HepG2 (cell line): ENCODE measurements around the gene NUDT3. TPM values are rescaled to one million over a fixed set of nuclear protein-coding genes. Genes with fewer than 3 reads are reported as not detected.

ENCODE experiments used
- CREB1 ChIP-seq, 2 experiments: fragments of 450-650 bp in 1 of 2; IDR thresholded peaks; 2 replicates each; pipeline ENCODE4 v1.6.1; 2016 to 2017; ENCODE audit warnings: control low read depth in 1 of 2, mild to moderate bottlenecking in 1 of 2, missing compliant biosample characterization in 1 of 2, missing genetic modification characterization in 1 of 2
- DPF2 ChIP-seq: sonication (generic); formaldehyde crosslinking; IDR thresholded peaks from 2 replicates; pipeline ENCODE4 v1.4.0; 2020; ENCODE audit warnings: mild to moderate bottlenecking, low read depth, missing genetic modification reagents, borderline replicate concordance
- GTF3A ChIP-seq: sonication (generic); formaldehyde crosslinking; conservative IDR thresholded peaks from 2 replicates; pipeline ENCODE4 v1.4.0; 2020; ENCODE audit warnings: mild to moderate bottlenecking, missing genetic modification reagents
- PHF8 ChIP-seq: sonication (generic); formaldehyde crosslinking; IDR thresholded peaks from 2 replicates; pipeline ENCODE4 v1.5.0; 2020; ENCODE audit warnings: missing genetic modification reagents
- RARG ChIP-seq: sonication (generic); formaldehyde crosslinking; IDR thresholded peaks from 2 replicates; pipeline ENCODE4 v1.4.0; 2020; ENCODE audit warnings: low read depth, mild to moderate bottlenecking, missing genetic modification reagents
- RXRB ChIP-seq: IDR thresholded peaks from 2 replicates; pipeline ENCODE4 v1.6.1; 2016; ENCODE audit warnings: borderline replicate concordance, missing genetic modification reagents, missing compliant biosample characterization
- SSRP1 ChIP-seq: IDR thresholded peaks from 2 replicates; pipeline ENCODE4 v1.6.1; 2016; ENCODE audit warnings: control low read depth
- THRA ChIP-seq: sonication (generic); formaldehyde crosslinking; IDR thresholded peaks from 2 replicates; pipeline ENCODE4 v1.4.0; 2020; ENCODE audit warnings: missing genetic modification reagents, borderline replicate concordance
- ZC3H13 ChIP-seq: sonication (generic); formaldehyde crosslinking; IDR thresholded peaks from 2 replicates; pipeline ENCODE4 v1.8.1; 2023; ENCODE audit warnings: mild to moderate bottlenecking, missing genetic modification reagents, moderate library complexity
- ZNF253 ChIP-seq: sonication (generic); formaldehyde crosslinking; IDR thresholded peaks from 2 replicates; pipeline ENCODE4 v1.8.0; 2022; ENCODE audit warnings: mild to moderate bottlenecking, missing genetic modification reagents, borderline replicate concordance
- ZNF263 ChIP-seq: sonication (generic); formaldehyde crosslinking; IDR thresholded peaks from 2 replicates; pipeline ENCODE4 v1.4.0; 2020; ENCODE audit warnings: missing genetic modification reagents
- ZNF558 ChIP-seq: sonication (generic); formaldehyde crosslinking; IDR thresholded peaks from 2 replicates; pipeline ENCODE4 v1.9.0; 2022; ENCODE audit warnings: mild to moderate bottlenecking, missing genetic modification reagents, borderline replicate concordance
- ZNF607 ChIP-seq: sonication (generic); formaldehyde crosslinking; IDR thresholded peaks from 2 replicates; pipeline ENCODE4 v1.5.1; 2020; ENCODE audit warnings: missing genetic modification reagents, mild to moderate bottlenecking, borderline replicate concordance
- polyA plus RNA-seq, 8 experiments: library from polyadenylated mRNA; depleted of rRNA in 3 of 8; stranded (reverse) in 7 of 8; unstranded in 1 of 8; fragments of >200 nt; fragmentation: Illumina TruSeq in 4 of 8; extraction: Trizol in 4 of 8; gene quantifications; 2 replicates each; pipeline versions ENCODE4 v1.2.1 to v1.2.3, GENCODE V29; 2011 to 2016; ENCODE audit warnings: low read depth in 4 of 8, missing spikeins in 1 of 8, mixed read lengths in 1 of 8; ENCODE audit not compliant: insufficient read depth in 1 of 8
- total RNA-seq, 5 experiments: library from RNA; depleted of rRNA; stranded (reverse); fragments of >200 nt; fragmentation: Illumina TruSeq; extraction: Trizol; gene quantifications; 2 replicates each; pipeline ENCODE4 v1.2.3, GENCODE V29; 2016; ENCODE audit warnings: low read depth in 1 of 5
- TF ChIP-seq, protein P1 (sequence below): sonication (generic); formaldehyde crosslinking; IDR thresholded peaks from 2 replicates; pipeline ENCODE4 v1.4.0; 2020; ENCODE audit warnings: missing genetic modification reagents
- TF ChIP-seq, protein P2 (sequence below): sonication (generic); formaldehyde crosslinking; conservative IDR thresholded peaks from 2 replicates; pipeline ENCODE4 v1.8.0; 2022; ENCODE audit warnings: missing genetic modification reagents
- TF ChIP-seq, protein P3 (sequence below): sonication (generic); formaldehyde crosslinking; IDR thresholded peaks from 2 replicates; pipeline ENCODE4 v1.5.0; 2020; ENCODE audit warnings: missing genetic modification reagents

NUDT3 gene
- total and polyA plus RNA-seq, 2 of the 13 experiments (the other 11 are each of a cell fraction or from before 2014, with no cell fraction given), result 20.2 to 20.6 TPM

- no peak for TF ChIP-seq ZNF558 (CRISPR knock-in tag)
- TF ChIP-seq, protein P1, sequence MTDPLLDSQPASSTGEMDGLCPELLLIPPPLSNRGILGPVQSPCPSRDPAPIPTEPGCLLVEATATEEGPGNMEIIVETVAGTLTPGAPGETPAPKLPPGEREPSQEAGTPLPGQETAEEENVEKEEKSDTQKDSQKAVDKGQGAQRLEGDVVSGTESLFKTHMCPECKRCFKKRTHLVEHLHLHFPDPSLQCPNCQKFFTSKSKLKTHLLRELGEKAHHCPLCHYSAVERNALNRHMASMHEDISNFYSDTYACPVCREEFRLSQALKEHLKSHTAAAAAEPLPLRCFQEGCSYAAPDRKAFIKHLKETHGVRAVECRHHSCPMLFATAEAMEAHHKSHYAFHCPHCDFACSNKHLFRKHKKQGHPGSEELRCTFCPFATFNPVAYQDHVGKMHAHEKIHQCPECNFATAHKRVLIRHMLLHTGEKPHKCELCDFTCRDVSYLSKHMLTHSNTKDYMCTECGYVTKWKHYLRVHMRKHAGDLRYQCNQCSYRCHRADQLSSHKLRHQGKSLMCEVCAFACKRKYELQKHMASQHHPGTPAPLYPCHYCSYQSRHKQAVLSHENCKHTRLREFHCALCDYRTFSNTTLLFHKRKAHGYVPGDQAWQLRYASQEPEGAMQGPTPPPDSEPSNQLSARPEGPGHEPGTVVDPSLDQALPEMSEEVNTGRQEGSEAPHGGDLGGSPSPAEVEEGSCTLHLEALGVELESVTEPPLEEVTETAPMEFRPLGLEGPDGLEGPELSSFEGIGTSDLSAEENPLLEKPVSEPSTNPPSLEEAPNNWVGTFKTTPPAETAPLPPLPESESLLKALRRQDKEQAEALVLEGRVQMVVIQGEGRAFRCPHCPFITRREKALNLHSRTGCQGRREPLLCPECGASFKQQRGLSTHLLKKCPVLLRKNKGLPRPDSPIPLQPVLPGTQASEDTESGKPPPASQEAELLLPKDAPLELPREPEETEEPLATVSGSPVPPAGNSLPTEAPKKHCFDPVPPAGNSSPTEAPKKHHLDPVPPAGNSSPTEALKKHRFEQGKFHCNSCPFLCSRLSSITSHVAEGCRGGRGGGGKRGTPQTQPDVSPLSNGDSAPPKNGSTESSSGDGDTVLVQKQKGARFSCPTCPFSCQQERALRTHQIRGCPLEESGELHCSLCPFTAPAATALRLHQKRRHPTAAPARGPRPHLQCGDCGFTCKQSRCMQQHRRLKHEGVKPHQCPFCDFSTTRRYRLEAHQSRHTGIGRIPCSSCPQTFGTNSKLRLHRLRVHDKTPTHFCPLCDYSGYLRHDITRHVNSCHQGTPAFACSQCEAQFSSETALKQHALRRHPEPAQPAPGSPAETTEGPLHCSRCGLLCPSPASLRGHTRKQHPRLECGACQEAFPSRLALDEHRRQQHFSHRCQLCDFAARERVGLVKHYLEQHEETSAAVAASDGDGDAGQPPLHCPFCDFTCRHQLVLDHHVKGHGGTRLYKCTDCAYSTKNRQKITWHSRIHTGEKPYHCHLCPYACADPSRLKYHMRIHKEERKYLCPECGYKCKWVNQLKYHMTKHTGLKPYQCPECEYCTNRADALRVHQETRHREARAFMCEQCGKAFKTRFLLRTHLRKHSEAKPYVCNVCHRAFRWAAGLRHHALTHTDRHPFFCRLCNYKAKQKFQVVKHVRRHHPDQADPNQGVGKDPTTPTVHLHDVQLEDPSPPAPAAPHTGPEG, result no peak
- no peak for TF ChIP-seq SSRP1 (CRISPR knock-in tag)
- no peak for TF ChIP-seq ZNF263 (CRISPR knock-in tag)
- TF ChIP-seq, protein P2, sequence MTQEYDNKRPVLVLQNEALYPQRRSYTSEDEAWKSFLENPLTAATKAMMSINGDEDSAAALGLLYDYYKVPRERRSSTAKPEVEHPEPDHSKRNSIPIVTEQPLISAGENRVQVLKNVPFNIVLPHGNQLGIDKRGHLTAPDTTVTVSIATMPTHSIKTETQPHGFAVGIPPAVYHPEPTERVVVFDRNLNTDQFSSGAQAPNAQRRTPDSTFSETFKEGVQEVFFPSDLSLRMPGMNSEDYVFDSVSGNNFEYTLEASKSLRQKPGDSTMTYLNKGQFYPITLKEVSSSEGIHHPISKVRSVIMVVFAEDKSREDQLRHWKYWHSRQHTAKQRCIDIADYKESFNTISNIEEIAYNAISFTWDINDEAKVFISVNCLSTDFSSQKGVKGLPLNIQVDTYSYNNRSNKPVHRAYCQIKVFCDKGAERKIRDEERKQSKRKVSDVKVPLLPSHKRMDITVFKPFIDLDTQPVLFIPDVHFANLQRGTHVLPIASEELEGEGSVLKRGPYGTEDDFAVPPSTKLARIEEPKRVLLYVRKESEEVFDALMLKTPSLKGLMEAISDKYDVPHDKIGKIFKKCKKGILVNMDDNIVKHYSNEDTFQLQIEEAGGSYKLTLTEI (CRISPR knock-in tag), result no peak
- 0 out of 2 replicates have a peak, but pooled peaks have one; percentile 5 for TF ChIP-seq DPF2 (CRISPR knock-in tag)
- TF ChIP-seq ZNF253, result no peak
- peak; percentile 59; the same call in 1 of the 2 replicates for TF ChIP-seq THRA (CRISPR knock-in tag)
- no peak for TF ChIP-seq ZC3H13 (CRISPR knock-in tag)
- peak; percentile 79 for TF ChIP-seq RXRB (CRISPR knock-in tag)
- TF ChIP-seq CREB1 (IDR thresholded peaks at IDR 0.05), result peak; percentile 34; the same call in 1 of the 2 replicates
- TF ChIP-seq CREB1 (CRISPR knock-in tag; IDR thresholded peaks at IDR 0.05), result peak; percentile 60
- peak; percentile 46; the same call in 1 of the 2 replicates for TF ChIP-seq PHF8 (CRISPR knock-in tag)
- no peak for TF ChIP-seq RARG (CRISPR knock-in tag)
- no peak for TF ChIP-seq GTF3A
- TF ChIP-seq, protein P3, sequence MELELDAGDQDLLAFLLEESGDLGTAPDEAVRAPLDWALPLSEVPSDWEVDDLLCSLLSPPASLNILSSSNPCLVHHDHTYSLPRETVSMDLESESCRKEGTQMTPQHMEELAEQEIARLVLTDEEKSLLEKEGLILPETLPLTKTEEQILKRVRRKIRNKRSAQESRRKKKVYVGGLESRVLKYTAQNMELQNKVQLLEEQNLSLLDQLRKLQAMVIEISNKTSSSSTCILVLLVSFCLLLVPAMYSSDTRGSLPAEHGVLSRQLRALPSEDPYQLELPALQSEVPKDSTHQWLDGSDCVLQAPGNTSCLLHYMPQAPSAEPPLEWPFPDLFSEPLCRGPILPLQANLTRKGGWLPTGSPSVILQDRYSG (CRISPR knock-in tag), result no peak
- TF ChIP-seq ZNF607, result peak; percentile 34; the same call in 1 of the 2 replicates
These were observed 22.8 kb upstream of the NUDT3 start (continued) for GRCh38 chr6:34414999-34415858.
